GM12872 (cell line): ENCODE measurements around the gene RGS3.

Experiments
- TF ChIP-seq, protein P1 (sequence below): IDR thresholded peaks from 3 replicates; pipeline ENCODE4 v1.5.1; 2011; ENCODE audit warnings: low read depth, mild to moderate bottlenecking, low read length, moderate library complexity; ENCODE audit not compliant: insufficient read depth

The RGS3 gene

DNA sequence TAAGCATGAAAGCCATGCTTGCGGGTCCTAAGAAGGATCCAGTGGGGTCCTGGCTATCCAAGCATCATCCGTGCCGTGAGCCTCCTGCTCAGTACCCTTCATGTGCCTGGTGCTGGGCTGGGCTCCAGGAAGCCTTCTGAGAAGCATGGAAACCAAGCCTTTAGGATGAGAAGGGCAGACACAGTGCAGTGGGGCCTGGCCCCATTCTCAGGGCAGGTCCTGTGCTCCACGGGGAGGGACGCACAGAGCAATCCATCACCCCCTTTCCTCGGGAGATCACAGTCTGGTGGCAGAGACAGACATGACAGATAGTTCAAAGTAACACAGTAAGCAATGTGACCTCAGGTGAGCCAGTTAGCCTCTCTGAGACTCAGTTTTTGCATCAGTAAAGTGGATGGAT is 76.9 kb downstream of the RGS3 start:
- TF ChIP-seq, protein P1, sequence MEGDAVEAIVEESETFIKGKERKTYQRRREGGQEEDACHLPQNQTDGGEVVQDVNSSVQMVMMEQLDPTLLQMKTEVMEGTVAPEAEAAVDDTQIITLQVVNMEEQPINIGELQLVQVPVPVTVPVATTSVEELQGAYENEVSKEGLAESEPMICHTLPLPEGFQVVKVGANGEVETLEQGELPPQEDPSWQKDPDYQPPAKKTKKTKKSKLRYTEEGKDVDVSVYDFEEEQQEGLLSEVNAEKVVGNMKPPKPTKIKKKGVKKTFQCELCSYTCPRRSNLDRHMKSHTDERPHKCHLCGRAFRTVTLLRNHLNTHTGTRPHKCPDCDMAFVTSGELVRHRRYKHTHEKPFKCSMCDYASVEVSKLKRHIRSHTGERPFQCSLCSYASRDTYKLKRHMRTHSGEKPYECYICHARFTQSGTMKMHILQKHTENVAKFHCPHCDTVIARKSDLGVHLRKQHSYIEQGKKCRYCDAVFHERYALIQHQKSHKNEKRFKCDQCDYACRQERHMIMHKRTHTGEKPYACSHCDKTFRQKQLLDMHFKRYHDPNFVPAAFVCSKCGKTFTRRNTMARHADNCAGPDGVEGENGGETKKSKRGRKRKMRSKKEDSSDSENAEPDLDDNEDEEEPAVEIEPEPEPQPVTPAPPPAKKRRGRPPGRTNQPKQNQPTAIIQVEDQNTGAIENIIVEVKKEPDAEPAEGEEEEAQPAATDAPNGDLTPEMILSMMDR = no peak

DNA sequence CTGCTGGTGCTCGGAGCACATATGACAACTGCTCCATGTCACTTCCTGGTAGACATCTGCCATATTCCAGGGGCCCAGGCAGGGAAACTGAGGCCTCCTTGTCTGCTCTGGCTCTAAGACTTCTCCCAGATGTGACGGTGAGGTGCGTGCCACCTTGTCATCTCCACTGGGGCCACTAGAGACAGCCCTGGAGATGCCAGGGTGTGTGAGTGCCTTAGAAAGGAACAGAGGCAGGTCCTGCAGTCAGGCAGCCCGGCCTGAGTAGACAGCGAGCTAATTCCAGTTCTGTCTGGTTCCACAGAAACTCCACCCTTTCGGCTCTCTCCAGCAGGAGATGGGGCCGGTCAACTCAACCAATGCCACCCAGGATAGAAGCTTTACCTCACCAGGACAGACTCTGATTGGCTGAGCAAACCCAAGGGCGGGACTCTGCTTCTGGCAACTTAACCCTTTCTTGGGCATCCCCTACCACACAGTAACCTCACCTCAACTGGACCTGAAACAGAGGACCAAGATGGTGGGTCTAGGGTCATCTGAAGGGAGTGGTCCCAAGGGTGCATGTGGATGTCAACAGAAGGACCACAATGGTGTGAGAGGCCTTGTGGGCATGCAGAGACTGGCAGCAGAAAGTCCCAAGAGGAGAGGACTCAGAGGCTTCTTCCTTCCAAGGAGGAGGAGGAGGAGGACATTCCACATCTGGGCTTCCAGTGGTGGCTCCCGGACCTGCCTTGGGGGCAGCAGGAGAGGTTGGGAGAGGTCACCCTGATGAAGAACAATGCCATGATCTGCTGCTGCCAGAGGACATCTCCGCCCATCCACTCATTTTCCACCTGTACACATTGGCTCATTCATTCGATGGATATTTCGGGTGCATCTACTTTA is 77.7 kb downstream of the RGS3 start:
- TF ChIP-seq, protein P1 = no peak

DNA sequence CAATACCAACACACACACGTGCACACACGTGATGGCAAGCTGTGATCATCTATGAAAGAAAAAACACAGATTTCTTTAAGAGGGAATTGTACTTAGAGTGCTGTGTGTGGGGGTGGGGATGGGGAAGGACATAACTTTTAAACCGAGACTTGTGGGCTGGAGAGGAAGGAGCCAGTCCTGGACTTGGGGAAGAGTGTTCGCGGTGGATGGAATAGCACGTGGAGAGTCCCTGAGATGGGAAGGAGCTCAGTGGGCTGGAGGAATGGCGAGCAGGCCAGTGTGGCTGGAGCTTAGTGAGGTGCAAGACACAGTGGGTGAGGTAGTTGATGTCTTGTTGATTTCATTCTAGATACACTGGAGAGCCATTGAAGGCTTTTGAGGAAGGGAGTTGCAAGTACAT is 78.5 kb downstream of the RGS3 start:
- TF ChIP-seq, protein P1 = no peak

DNA sequence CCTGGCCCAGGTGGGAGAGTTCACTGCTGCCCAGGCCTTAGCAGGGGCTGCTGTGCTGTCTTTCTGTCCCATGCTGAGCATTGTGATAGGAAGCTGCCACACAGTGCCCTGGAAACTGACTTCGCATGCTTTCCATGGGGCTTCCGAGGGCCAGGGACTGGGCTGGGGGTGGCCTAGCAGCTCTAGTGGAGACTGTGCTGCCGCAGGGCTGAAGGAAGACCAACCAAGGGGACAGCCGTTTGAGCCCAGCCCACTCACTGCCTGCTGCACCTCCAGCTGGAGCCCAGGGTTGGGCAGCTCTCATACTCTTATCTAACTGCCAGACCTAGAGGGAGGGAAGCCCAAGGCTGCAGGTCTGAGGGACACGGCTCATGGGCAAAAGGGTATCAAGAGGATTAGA is 79.2 kb downstream of the RGS3 start:
- TF ChIP-seq, protein P1 = no peak

DNA sequence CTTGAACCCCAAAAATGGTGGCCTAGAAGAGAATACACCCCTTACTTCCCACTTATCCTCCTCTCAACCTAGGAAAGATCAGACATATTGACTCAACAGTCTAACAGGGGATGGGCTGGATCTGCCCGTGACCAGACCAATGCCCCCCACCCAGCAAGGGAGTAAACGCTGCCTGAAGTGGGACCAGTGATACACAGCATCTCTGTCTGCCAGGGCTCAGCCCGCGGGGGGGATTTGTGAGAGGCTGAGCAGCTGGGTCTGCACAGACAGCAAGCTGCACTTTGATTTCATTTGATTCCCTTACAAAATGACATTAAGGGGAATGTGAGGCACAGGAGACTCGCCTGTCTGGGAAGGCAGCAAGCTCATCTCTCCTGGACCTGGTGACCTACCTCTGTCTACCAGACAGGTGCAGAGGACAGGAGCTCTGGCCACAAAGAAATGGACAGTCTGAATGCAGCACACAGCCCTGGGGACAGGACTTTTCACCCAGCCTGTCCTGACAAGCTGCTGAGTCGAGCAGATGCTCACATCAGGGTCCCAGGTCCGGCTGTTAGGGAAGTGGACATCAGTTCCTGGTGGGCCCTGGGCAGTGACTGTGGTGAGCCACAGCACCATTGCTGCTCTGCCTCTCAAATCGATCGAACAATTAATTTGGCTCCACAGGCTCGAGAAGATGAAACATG is 79.9 kb downstream of the RGS3 start:
- TF ChIP-seq, protein P1 = no peak

DNA sequence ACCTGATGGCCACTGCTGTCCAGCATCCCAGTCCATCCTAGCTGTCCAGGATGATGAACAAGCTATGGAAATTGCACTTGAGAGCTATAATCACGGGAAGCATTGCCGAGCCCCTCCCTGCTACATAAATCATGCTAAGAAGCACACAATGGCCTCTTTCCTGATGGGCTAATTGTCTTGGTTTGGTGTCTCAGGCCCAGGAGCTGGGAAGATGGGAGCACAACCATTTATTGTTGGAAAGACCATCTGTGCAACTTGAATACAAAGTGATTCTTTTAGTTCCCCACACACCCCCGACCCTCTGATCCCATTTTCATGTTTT is 80.4 kb downstream of the RGS3 start:
- TF ChIP-seq, protein P1 = no peak

DNA sequence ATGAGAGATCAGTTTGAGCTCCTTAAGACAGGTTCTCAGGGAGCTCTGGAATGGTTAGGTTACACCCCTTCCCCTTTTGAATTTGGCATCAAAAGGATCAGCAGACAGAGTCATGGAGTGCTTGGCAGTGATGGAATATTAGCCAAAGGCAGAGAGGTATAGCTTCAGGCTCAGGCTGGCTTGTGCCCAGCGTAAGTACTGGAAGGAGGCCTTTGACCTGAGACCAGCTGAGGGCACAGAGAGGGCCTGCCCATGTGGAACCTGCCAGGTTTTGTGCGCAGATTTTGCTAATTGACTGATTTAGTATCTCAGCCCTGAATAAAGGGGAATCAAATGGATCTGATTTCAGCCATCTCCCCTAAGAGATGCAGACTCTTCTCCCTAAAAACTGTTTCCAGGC is 81.5 kb downstream of the RGS3 start:
- TF ChIP-seq, protein P1 = no peak
